ENCODE measurements around the gene NBPF12. TPM values are rescaled to one million over a fixed set of nuclear protein-coding genes. Genes with fewer than 3 reads are reported as not detected.
"Not testable (repeated sequence)": the region's sequence is repeated elsewhere in the genome, so short reads cannot be mapped to it uniquely, and the experiment has no call there.

Gene NBPF12
- total RNA-seq, 1 experiment from 2014 or later = 8.0 TPM

DNA sequence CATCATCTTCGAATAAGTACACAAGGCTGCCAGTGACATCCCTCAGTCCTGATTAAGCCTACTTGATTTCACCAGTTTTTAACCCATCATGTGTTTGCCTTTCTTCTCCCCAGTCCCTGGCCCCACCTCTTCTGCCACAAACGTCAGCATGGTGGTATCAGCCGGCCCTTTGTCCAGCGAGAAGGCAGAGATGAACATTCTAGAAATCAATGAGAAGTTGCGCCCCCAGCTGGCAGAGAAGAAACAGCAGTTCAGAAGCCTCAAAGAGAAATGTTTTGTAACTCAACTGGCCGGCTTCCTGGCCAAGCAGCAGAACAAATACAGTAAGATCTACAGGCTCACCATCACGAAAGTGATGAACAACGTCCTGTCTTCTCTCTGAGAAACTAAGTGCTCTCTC is 28.2 kb downstream of the NBPF12 start:
- H3K9me3 ChIP-seq (ENCODE audit: control insufficient read depth, low read depth, low read length); H2AFZ ChIP-seq (ENCODE audit: low read length); H4K8ac ChIP-seq (replicated peaks; ENCODE audit: insufficient read length, low read depth, low read length); H2BK12ac ChIP-seq (ENCODE audit: insufficient read length, low read depth, low read length); H3K27ac ChIP-seq (ENCODE audit: insufficient read length, low read depth, low read length); H2BK5ac ChIP-seq (ENCODE audit: insufficient read length, low read length); H4K20me1 ChIP-seq (ENCODE audit: control insufficient read depth, insufficient read depth, insufficient read length); H2BK20ac ChIP-seq (ENCODE audit: low read depth, low read length, poor library complexity, severe bottlenecking); H2AK5ac ChIP-seq (ENCODE audit: insufficient read length, low read length); H3K27ac Mint-ChIP-seq; H2BK15ac ChIP-seq (ENCODE audit: low read depth, low read length); H3K79me2 ChIP-seq (ENCODE audit: insufficient read depth, low read length); H3K56ac ChIP-seq (ENCODE audit: insufficient read length, low read depth, low read length); H2BK120ac ChIP-seq (ENCODE audit: low read depth, low read length, poor library complexity, severe bottlenecking); H3K79me1 ChIP-seq (ENCODE audit: insufficient read depth, low read depth, low read length, poor library complexity, severe bottlenecking); H3K9me3 Mint-ChIP-seq; H3K14ac ChIP-seq (ENCODE audit: insufficient read depth, low read length); DNase-seq; H3K4me1 Mint-ChIP-seq; H3K4me1 ChIP-seq (ENCODE audit: insufficient read depth, low read length); H4K5ac ChIP-seq (ENCODE audit: insufficient read length, low read depth, low read length); H3T11ph ChIP-seq (ENCODE audit: low read length); H3K18ac ChIP-seq (ENCODE audit: insufficient read length, low read depth, low read length); H3K27me3 ChIP-seq (ENCODE audit: insufficient read depth, low read length); H4K91ac ChIP-seq (ENCODE audit: insufficient read length, low read depth, low read length); H3K4ac ChIP-seq (ENCODE audit: low read depth, low read length); H3K4me2 ChIP-seq (ENCODE audit: insufficient read depth, insufficient read length, low read length); H3K4me3 Mint-ChIP-seq; H3K23me2 ChIP-seq (ENCODE audit: insufficient read length, low read depth, low read length, poor library complexity, severe bottlenecking); H3K27me3 Mint-ChIP-seq (ENCODE audit: low read depth); H3K9ac ChIP-seq (ENCODE audit: extremely low read depth, insufficient read length, low read length); H3K23ac ChIP-seq (ENCODE audit: insufficient read length, low read depth, low read length): not testable (repeated sequence)
- TF ChIP-seq, protein P1, sequence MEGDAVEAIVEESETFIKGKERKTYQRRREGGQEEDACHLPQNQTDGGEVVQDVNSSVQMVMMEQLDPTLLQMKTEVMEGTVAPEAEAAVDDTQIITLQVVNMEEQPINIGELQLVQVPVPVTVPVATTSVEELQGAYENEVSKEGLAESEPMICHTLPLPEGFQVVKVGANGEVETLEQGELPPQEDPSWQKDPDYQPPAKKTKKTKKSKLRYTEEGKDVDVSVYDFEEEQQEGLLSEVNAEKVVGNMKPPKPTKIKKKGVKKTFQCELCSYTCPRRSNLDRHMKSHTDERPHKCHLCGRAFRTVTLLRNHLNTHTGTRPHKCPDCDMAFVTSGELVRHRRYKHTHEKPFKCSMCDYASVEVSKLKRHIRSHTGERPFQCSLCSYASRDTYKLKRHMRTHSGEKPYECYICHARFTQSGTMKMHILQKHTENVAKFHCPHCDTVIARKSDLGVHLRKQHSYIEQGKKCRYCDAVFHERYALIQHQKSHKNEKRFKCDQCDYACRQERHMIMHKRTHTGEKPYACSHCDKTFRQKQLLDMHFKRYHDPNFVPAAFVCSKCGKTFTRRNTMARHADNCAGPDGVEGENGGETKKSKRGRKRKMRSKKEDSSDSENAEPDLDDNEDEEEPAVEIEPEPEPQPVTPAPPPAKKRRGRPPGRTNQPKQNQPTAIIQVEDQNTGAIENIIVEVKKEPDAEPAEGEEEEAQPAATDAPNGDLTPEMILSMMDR (conservative IDR thresholded peaks at IDR 0.05) = peak; percentile 50
- WGBS (ENCODE audit: extremely low coverage, insufficient read length, low lambda C conversion rate) = no CpG with 5 or more reads among the region's 8 CpGs
- peaks cover 4 to 35% (median 17%) of the 10 kb centered on the region in 3 experiments; a peak in 6 of 7 replicates for H3K36me3 Mint-ChIP-seq (ENCODE audit: insufficient read depth in 1 of 3, low read depth in 3 of 3)

DNA sequence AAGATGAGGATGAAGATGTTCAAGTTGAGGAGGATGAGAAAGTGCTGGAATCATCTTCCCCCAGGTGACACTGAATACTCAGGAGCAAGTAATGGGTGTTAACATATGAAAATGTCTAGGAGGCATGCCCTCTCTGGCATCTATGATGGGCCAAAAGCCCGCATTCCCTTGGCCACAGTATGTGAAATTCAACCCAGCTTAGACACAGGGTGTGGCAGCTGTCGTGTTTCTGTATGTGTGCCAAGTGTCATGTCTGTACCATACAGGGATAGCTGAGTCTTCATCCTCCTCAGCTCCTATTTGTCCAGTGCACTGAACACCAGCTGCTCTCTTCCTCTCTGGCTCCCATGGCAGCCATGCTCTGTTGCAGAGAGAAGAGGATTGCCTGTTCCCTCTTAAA is 32.5 kb downstream of the NBPF12 start:
- not testable (repeated sequence) for H4K20me1 ChIP-seq (ENCODE audit: control insufficient read depth, insufficient read depth, insufficient read length); H2BK15ac ChIP-seq (ENCODE audit: low read depth, low read length); H2BK20ac ChIP-seq (ENCODE audit: low read depth, low read length, poor library complexity, severe bottlenecking); H3T11ph ChIP-seq (ENCODE audit: low read length); H3K23ac ChIP-seq (ENCODE audit: insufficient read length, low read depth, low read length); H3K9me3 ChIP-seq (ENCODE audit: control insufficient read depth, low read depth, low read length); H3K27ac ChIP-seq (ENCODE audit: insufficient read length, low read depth, low read length); H3K56ac ChIP-seq (ENCODE audit: insufficient read length, low read depth, low read length); H4K5ac ChIP-seq (ENCODE audit: insufficient read length, low read depth, low read length); H2BK5ac ChIP-seq (ENCODE audit: insufficient read length, low read length); H2AFZ ChIP-seq (ENCODE audit: low read length); H3K9ac ChIP-seq (ENCODE audit: extremely low read depth, insufficient read length, low read length); H3K18ac ChIP-seq (ENCODE audit: insufficient read length, low read depth, low read length); H3K27me3 ChIP-seq (ENCODE audit: insufficient read depth, low read length); H3K9me3 Mint-ChIP-seq; H3K79me2 ChIP-seq (ENCODE audit: insufficient read depth, low read length); H3K4me1 Mint-ChIP-seq; H4K8ac ChIP-seq (replicated peaks; ENCODE audit: insufficient read length, low read depth, low read length); H2BK12ac ChIP-seq (ENCODE audit: insufficient read length, low read depth, low read length); H3K4me3 Mint-ChIP-seq; H3K79me1 ChIP-seq (ENCODE audit: insufficient read depth, low read depth, low read length, poor library complexity, severe bottlenecking); H3K4me2 ChIP-seq (ENCODE audit: insufficient read depth, insufficient read length, low read length); H2AK5ac ChIP-seq (ENCODE audit: insufficient read length, low read length); H3K4me1 ChIP-seq (ENCODE audit: insufficient read depth, low read length); H3K23me2 ChIP-seq (ENCODE audit: insufficient read length, low read depth, low read length, poor library complexity, severe bottlenecking); H4K91ac ChIP-seq (ENCODE audit: insufficient read length, low read depth, low read length); H3K27me3 Mint-ChIP-seq (ENCODE audit: low read depth); H3K4ac ChIP-seq (ENCODE audit: low read depth, low read length); DNase-seq; H3K27ac Mint-ChIP-seq; H2BK120ac ChIP-seq (ENCODE audit: low read depth, low read length, poor library complexity, severe bottlenecking); H3K14ac ChIP-seq (ENCODE audit: insufficient read depth, low read length)
- no CpG with 5 or more reads among the region's 2 CpGs for WGBS (ENCODE audit: extremely low coverage, insufficient read length, low lambda C conversion rate)
- H3K36me3 Mint-ChIP-seq (ENCODE audit: insufficient read depth in 1 of 3, low read depth in 3 of 3) = peaks cover 2 to 23% (median 13%) of the 10 kb centered on the region in 3 experiments; a peak in 6 of 7 replicates
